T-cell (primary cell): ENCODE data around the gene GOLIM4. TPM values are rescaled to one million over a fixed set of nuclear protein-coding genes. Genes with fewer than 3 reads are reported as not detected.

Experiments
- ATAC-seq, 4 experiments: fragments of 200-7000 bp in 3 of 4; fragments of 150-1000 bp in 1 of 4; cut with Tn5 transposase; replicated peaks in 1 of 4; 1 replicate in 3 of 4; 2 replicates in 1 of 4; pipeline ENCODE4 v1.10.0; 2021; ENCODE audit warnings: moderate library complexity in 3 of 4, mild to moderate bottlenecking in 2 of 4, moderate number of reproducible peaks in 1 of 4
- CTCF ChIA-PET, 2 donors: fragments of 300-600 bp; sonication (Branson Sonifier 250); formaldehyde crosslinking; loops; one replicate each; lab custom pipeline; 2022; ENCODE audit warnings: antibody characterized with exemption in 2 of 2; lab: Charles Lee
- POLR2A ChIA-PET, 2 donors: fragments of 300-600 bp; sonication (Branson Sonifier 250); formaldehyde crosslinking; loops; one replicate each; lab custom pipeline; 2022; ENCODE audit warnings: antibody characterized with exemption in 2 of 2; lab: Charles Lee
- DNase-seq, 35 experiments: peaks; one replicate each; pipeline versions ENCODE4 v3.0.0 to v3.0.0-alpha.2; 2013 to 2023
- H3K27ac ChIP-seq: one replicate; pipeline ENCODE4 v1.5.1; 2013; ENCODE audit warnings: low read length
- H3K27me3 ChIP-seq, 2 experiments: replicated peaks in 1 of 2; 1 replicate in 1 of 2; 2 replicates in 1 of 2; pipeline versions ENCODE4 v1.6.1 to v1.7.0; 2013; ENCODE audit warnings: low read length in 1 of 2, mixed read lengths in 1 of 2; ENCODE audit not compliant: control insufficient read depth in 2 of 2, insufficient read depth in 2 of 2; ENCODE audit errors: extremely low read depth in 1 of 2
- H3K36me3 ChIP-seq, 2 donors: 1 replicate in 1 of 2; 2 replicates in 1 of 2; pipeline versions ENCODE4 v1.6.1 to v1.7.0; 2013; ENCODE audit warnings: low read length in 1 of 2; ENCODE audit not compliant: control insufficient read depth in 2 of 2, insufficient read depth in 1 of 2; ENCODE audit errors: extremely low read depth in 1 of 2
- H3K4me1 ChIP-seq, 2 experiments: 1 replicate in 1 of 2; 2 replicates in 1 of 2; pipeline versions ENCODE4 v1.6.1 to v1.7.0; 2013; ENCODE audit warnings: low read length in 2 of 2, mixed read lengths in 1 of 2; ENCODE audit not compliant: insufficient read depth in 2 of 2, control insufficient read depth in 1 of 2; ENCODE audit errors: extremely low read depth in 1 of 2
- H3K4me3 ChIP-seq, 2 donors: 1 replicate in 1 of 2; 2 replicates in 1 of 2; pipeline versions ENCODE4 v1.5.1 to v1.7.0; 2013; ENCODE audit warnings: mild to moderate bottlenecking in 2 of 2, low read length in 1 of 2, moderate library complexity in 1 of 2; ENCODE audit not compliant: control insufficient read depth in 1 of 2; ENCODE audit errors: extremely low read depth in 1 of 2
- H3K9me3 ChIP-seq: 2 replicates; pipeline ENCODE4 v1.7.0; 2013
- H3K27ac Mint-ChIP-seq, 2 donors: one replicate each; pipeline ENCODE4 v1.8.0; 2020 to 2021; ENCODE audit warnings: mild to moderate bottlenecking in 2 of 2, mixed read lengths in 2 of 2
- H3K27me3 Mint-ChIP-seq, 2 donors: one replicate each; pipeline ENCODE4 v1.8.0; 2021 to 2022; ENCODE audit warnings: mixed read lengths in 2 of 2
- H3K36me3 Mint-ChIP-seq: one replicate; pipeline ENCODE4 v1.8.0; 2021; ENCODE audit warnings: mixed read lengths
- H3K4me1 Mint-ChIP-seq, 3 donors: one replicate each; pipeline ENCODE4 v1.8.0; 2020 to 2022; ENCODE audit warnings: mixed read lengths in 3 of 3, mild to moderate bottlenecking in 1 of 3
- H3K4me3 Mint-ChIP-seq, 3 donors: one replicate each; pipeline ENCODE4 v1.8.0; 2020 to 2022; ENCODE audit warnings: mild to moderate bottlenecking in 3 of 3, mixed read lengths in 3 of 3, moderate library complexity in 3 of 3
- H3K9me3 Mint-ChIP-seq, 3 donors: one replicate each; pipeline ENCODE4 v1.8.0; 2020 to 2022; ENCODE audit warnings: mixed read lengths in 3 of 3
- WGBS: methylation state at CpG from one replicate; pipeline ENCODE4 v1.1.5; 2013; ENCODE audit warnings: missing lambda C conversion rate; ENCODE audit not compliant: insufficient coverage; 5-methylcytosine and 5-hydroxymethylcytosine counted together
- total RNA-seq, 35 experiments: library from RNA in 6 of 35; stranded (reverse) in 6 of 35; fragments of 120-200 nt in 1 of 35; gene quantifications; one replicate each; pipeline versions ENCODE4 v1.2.1 to v1.2.4 and lab custom pipeline; 2013 to 2026

Gene GOLIM4
- total RNA-seq, 5 donors from 2014 or later (not counting 1 experiment from before 2014, with no cell fraction given), result 0.49 to 1.5 (median 0.96) TPM

- no peak overlapping the region for H3K27ac ChIP-seq
- Mint-ChIP-seq H3K27me3 (no peaks in the 10 kb centered on the region), H3K9me3 (no peaks in the 10 kb centered on the region), H3K36me3 (no peaks in the 10 kb centered on the region), H3K4me3 (no peak overlapping the region), H3K4me1 (no peaks in the 10 kb centered on the region), H3K27ac (no peak overlapping the region)
- no peak overlapping the region for H3K4me3 ChIP-seq
- H3K36me3 ChIP-seq, result no peaks in the 10 kb centered on the region
- H3K27me3 ChIP-seq, result peaks cover 0 to 6% of the 10 kb centered on the region in 2 experiments
- no peaks in the 10 kb centered on the region for H3K4me1 ChIP-seq
- H3K9me3 ChIP-seq, result no peaks in the 10 kb centered on the region
- WGBS, result no CpG with 5 or more reads among the region's 1 CpG
- ChIA-PET CTCF (no interaction called here), POLR2A (no interaction called here)
- ATAC-seq (no peak), DNase-seq (no peak)
Observed at GRCh38 chr3:167978486-167978885, 117.2 kb downstream of the GOLIM4 start.

GRCh38 chr3:167978071-167978470, 117.7 kb downstream of the GOLIM4 start:
- H3K4me3 ChIP-seq, result no peak overlapping the region
- H3K27ac ChIP-seq, result no peak overlapping the region
- ChIA-PET CTCF (no interaction called here), POLR2A (no interaction called here)
- no peaks in the 10 kb centered on the region for H3K9me3 ChIP-seq
- no peak overlapping the region for H3K27ac Mint-ChIP-seq
- H3K36me3 Mint-ChIP-seq, result no peaks in the 10 kb centered on the region
- no peaks in the 10 kb centered on the region for H3K27me3 Mint-ChIP-seq
- H3K36me3 ChIP-seq, result no peaks in the 10 kb centered on the region
- H3K4me1 ChIP-seq, result no peaks in the 10 kb centered on the region
- H3K9me3 Mint-ChIP-seq, result no peaks in the 10 kb centered on the region
- WGBS, result no CpG with 5 or more reads among the region's 3 CpGs
- H3K4me3 Mint-ChIP-seq, result no peak overlapping the region
- H3K27me3 ChIP-seq, result peaks cover 0 to 4% of the 10 kb centered on the region in 2 experiments
- no peaks in the 10 kb centered on the region for H3K4me1 Mint-ChIP-seq
- DNase-seq, result no peak
- no peak for ATAC-seq

GRCh38 chr3:167976516-167977361, 119.0 kb downstream of the GOLIM4 start:
- no peaks in the 10 kb centered on the region for H3K9me3 ChIP-seq
- H3K27ac ChIP-seq, result no peak overlapping the region
- ATAC-seq (no peak), DNase-seq (no peak)
- 90% methylated on average over 4 of the region's 8 CpGs for WGBS
- H3K4me1 ChIP-seq, result no peaks in the 10 kb centered on the region
- CTCF ChIA-PET, result interaction anchor here in 1 of 2 donors (0.6 kb wide), 2 partner anchors 53 to 1499 kb away, joined by 3 read pairs; no protein-coding TSS in a partner anchor
- POLR2A ChIA-PET, result no interaction called here
- H3K27me3 ChIP-seq, result no peaks in the 10 kb centered on the region
- no peaks in the 10 kb centered on the region for H3K9me3 Mint-ChIP-seq
- H3K4me1 Mint-ChIP-seq, result no peaks in the 10 kb centered on the region
- no peaks in the 10 kb centered on the region for H3K36me3 ChIP-seq
- no peak overlapping the region for H3K4me3 ChIP-seq
- H3K36me3 Mint-ChIP-seq, result no peaks in the 10 kb centered on the region
- H3K4me3 Mint-ChIP-seq, result no peak overlapping the region
- H3K27me3 Mint-ChIP-seq, result no peaks in the 10 kb centered on the region
- no peak overlapping the region for H3K27ac Mint-ChIP-seq

- CTCF ChIA-PET, result no interaction called here
- no peak overlapping the region for H3K4me3 Mint-ChIP-seq
- H3K4me1 Mint-ChIP-seq, result no peaks in the 10 kb centered on the region
- H3K36me3 Mint-ChIP-seq, result no peaks in the 10 kb centered on the region
- Histone ChIP-seq H3K4me1 (no peaks in the 10 kb centered on the region), H3K36me3 (no peaks in the 10 kb centered on the region), H3K4me3 (no peak overlapping the region), H3K9me3 (no peaks in the 10 kb centered on the region), H3K27me3 (no peaks in the 10 kb centered on the region), H3K27ac (no peak overlapping the region)
- H3K9me3 Mint-ChIP-seq, result no peaks in the 10 kb centered on the region
- no peak for DNase-seq
- ATAC-seq, result no peak
- H3K27ac Mint-ChIP-seq, result no peak overlapping the region
- no peaks in the 10 kb centered on the region for H3K27me3 Mint-ChIP-seq
- POLR2A ChIA-PET, result no interaction called here
Observed at GRCh38 chr3:167973901-167974300, 121.8 kb downstream of the GOLIM4 start.

- ChIA-PET POLR2A (no interaction called here), CTCF (no interaction called here)
- Histone ChIP-seq H3K4me3 (no peak overlapping the region), H3K36me3 (no peaks in the 10 kb centered on the region), H3K27me3 (no peaks in the 10 kb centered on the region), H3K27ac (no peak overlapping the region), H3K4me1 (no peaks in the 10 kb centered on the region), H3K9me3 (no peaks in the 10 kb centered on the region)
- Mint-ChIP-seq H3K36me3 (no peaks in the 10 kb centered on the region), H3K4me1 (no peaks in the 10 kb centered on the region), H3K27me3 (no peaks in the 10 kb centered on the region), H3K27ac (no peak overlapping the region), H3K4me3 (no peak overlapping the region), H3K9me3 (no peaks in the 10 kb centered on the region)
- no peak for DNase-seq
- WGBS, result 88% methylated on average over 1 of the region's 2 CpGs
- ATAC-seq, result no peak
Observed at GRCh38 chr3:167973046-167973445, 122.7 kb downstream of the GOLIM4 start.

- ChIA-PET POLR2A (interaction anchor here in 1 of 2 donors (0.6 kb wide), 1 partner anchor 938 kb away, joined by 4 read pairs; no protein-coding TSS in a partner anchor), CTCF (interaction anchor here in 1 of 2 donors (0.7 kb wide), 1 partner anchor 92 kb away, joined by 4 read pairs; no protein-coding TSS in a partner anchor)
- no peaks in the 10 kb centered on the region for H3K36me3 ChIP-seq
- H3K4me1 Mint-ChIP-seq, result no peaks in the 10 kb centered on the region
- DNase-seq (no peak), ATAC-seq (no peak)
- no peaks in the 10 kb centered on the region for H3K9me3 ChIP-seq
- no peaks in the 10 kb centered on the region for H3K36me3 Mint-ChIP-seq
- no peak overlapping the region for H3K27ac ChIP-seq
- H3K27ac Mint-ChIP-seq, result no peak overlapping the region
- no peak overlapping the region for H3K4me3 Mint-ChIP-seq
- H3K27me3 ChIP-seq, result peaks cover 0 to 2% of the 10 kb centered on the region in 2 experiments
- no peaks in the 10 kb centered on the region for H3K4me1 ChIP-seq
- H3K27me3 Mint-ChIP-seq, result no peaks in the 10 kb centered on the region
- no peak overlapping the region for H3K4me3 ChIP-seq
- H3K9me3 Mint-ChIP-seq, result no peaks in the 10 kb centered on the region
- no CpG with 5 or more reads among the region's 3 CpGs for WGBS
Observed at GRCh38 chr3:167972502-167972901, 123.2 kb downstream of the GOLIM4 start.
